ENCODE results near the gene SSTR5.

SSTR5 gene

GRCh38 chr16:1093284-1094123, 21.0 kb downstream of the SSTR5 start:
- peak; percentile 74 for DNase-seq

GRCh38 chr16:1094124-1094479, 21.6 kb downstream of the SSTR5 start:
- DNase-seq, result no peak

GRCh38 chr16:1094601-1095449, 22.3 kb downstream of the SSTR5 start:
- DNase-seq, result no peak

- no peak for DNase-seq
Measured at GRCh38 chr16:1095450-1096168, 23.1 kb downstream of the SSTR5 start.

GRCh38 chr16:1096169-1097082, 23.9 kb downstream of the SSTR5 start, which contains the start of gene C1QTNF8:
TSS of gene C1QTNF8 (minus strand) at chr16:1096244. CDS start at chr16:1094922, 1,322 bp downstream.
- no peak for DNase-seq

GRCh38 chr16:1097156-1097555, 24.6 kb downstream of the SSTR5 start:
- DNase-seq, result no peak

GRCh38 chr16:1097800-1098199, 25.3 kb downstream of the SSTR5 start:
- no peak for DNase-seq

- no peak for DNase-seq
Measured at GRCh38 chr16:1098266-1098991, 25.9 kb downstream of the SSTR5 start.

GRCh38 chr16:1099189-1100083, 26.9 kb downstream of the SSTR5 start:
- DNase-seq, result no peak

GRCh38 chr16:1100084-1100800, 27.7 kb downstream of the SSTR5 start:
- DNase-seq, result no peak

GRCh38 chr16:1101133-1101532, 28.6 kb downstream of the SSTR5 start:
- peak; percentile 25 for DNase-seq

GRCh38 chr16:1101573-1102332, 29.2 kb downstream of the SSTR5 start:
- no peak for DNase-seq

- DNase-seq, result peak; percentile 17
Measured at GRCh38 chr16:1102333-1102700, 29.8 kb downstream of the SSTR5 start.

- DNase-seq, result no peak
Measured at GRCh38 chr16:1102921-1103635, 30.5 kb downstream of the SSTR5 start.

GRCh38 chr16:1103636-1103980, 31.1 kb downstream of the SSTR5 start:
- no peak for DNase-seq

- DNase-seq, result peak; percentile 14
Measured at GRCh38 chr16:1105888-1106620, 33.5 kb downstream of the SSTR5 start.

GRCh38 chr16:1106659-1107058, 34.1 kb downstream of the SSTR5 start:
- no peak for DNase-seq

- no peak for DNase-seq
Measured at GRCh38 chr16:1107141-1107540, 34.6 kb downstream of the SSTR5 start.
